DMS153 (cell line): Measurements from ENCODE around the gene MYBPC2.
"Not testable (repeated sequence)": the region's sequence is repeated elsewhere in the genome, so short reads cannot be mapped to it uniquely, and the experiment has no call there.

Source experiments
- DNase-seq: peaks from one replicate; lab custom pipeline; 2025; lab: John Stamatoyannopoulos, UW

MYBPC2 gene

GRCh38 chr19:50432221-50433028, at the start of gene MYBPC2:
Gene MYBPC2 (plus strand): TSS chr19:50432892. CDS start chr19:50432954, 62 bp downstream.
- no peak for DNase-seq

GRCh38 chr19:50383001-50383851, 49.5 kb upstream of the MYBPC2 start:
- DNase-seq: no peak

GRCh38 chr19:50383852-50384684, 48.6 kb upstream of the MYBPC2 start, which contains the start of gene POLD1:
Gene POLD1 (plus strand): TSS chr19:50384347. CDS start chr19:50398852, 14,505 bp downstream.
- DNase-seq: peak; percentile 96

- no peak for DNase-seq
These were observed 47.8 kb upstream of the MYBPC2 start for GRCh38 chr19:50384685-50385535.

- no peak for DNase-seq
These were observed 45.4 kb upstream of the MYBPC2 start for GRCh38 chr19:50387176-50387867.

- no peak for DNase-seq
These were observed 44.8 kb upstream of the MYBPC2 start for GRCh38 chr19:50387868-50388245.

GRCh38 chr19:50390295-50390694, 42.4 kb upstream of the MYBPC2 start:
- not testable (repeated sequence) for DNase-seq

- not testable (repeated sequence) for DNase-seq
These were observed 41.7 kb upstream of the MYBPC2 start for GRCh38 chr19:50390952-50391351.

GRCh38 chr19:50392759-50393158, 39.9 kb upstream of the MYBPC2 start:
- DNase-seq: no peak

- no peak for DNase-seq
These were observed 39.1 kb upstream of the MYBPC2 start for GRCh38 chr19:50393589-50393988.

- no peak for DNase-seq
These were observed 38.7 kb upstream of the MYBPC2 start for GRCh38 chr19:50394017-50394416.

- DNase-seq: no peak
These were observed 33.9 kb upstream of the MYBPC2 start for GRCh38 chr19:50398675-50399367.

GRCh38 chr19:50399368-50399745, 33.3 kb upstream of the MYBPC2 start:
- DNase-seq: no peak

- DNase-seq: no peak
These were observed 30.9 kb upstream of the MYBPC2 start for GRCh38 chr19:50401605-50402450.

GRCh38 chr19:50402544-50403301, 30.0 kb upstream of the MYBPC2 start:
- no peak for DNase-seq

GRCh38 chr19:50406156-50406820, 26.4 kb upstream of the MYBPC2 start:
- DNase-seq: no peak

- DNase-seq: no peak
These were observed 25.9 kb upstream of the MYBPC2 start for GRCh38 chr19:50406829-50407228.

- no peak for DNase-seq
These were observed 23.3 kb upstream of the MYBPC2 start for GRCh38 chr19:50409347-50409746.
